Activated CD4-positive, alpha-beta T cell treated with anti-CD3 and anti-CD28 coated beads, Interleukin-2, amount 50 U/mL, for 4 hours (primary cell): ENCODE results near the gene PEX5L.

Experiments
- DNase-seq, 2 experiments: peaks; one replicate each; pipeline ENCODE4 v3.0.0-alpha.2; 2020

The PEX5L gene

GRCh38 chr3:179766416-179767133, 270.2 kb downstream of the PEX5L start:
- no peak for DNase-seq

GRCh38 chr3:179765396-179765795, 271.3 kb downstream of the PEX5L start:
- DNase-seq: no peak

DNA sequence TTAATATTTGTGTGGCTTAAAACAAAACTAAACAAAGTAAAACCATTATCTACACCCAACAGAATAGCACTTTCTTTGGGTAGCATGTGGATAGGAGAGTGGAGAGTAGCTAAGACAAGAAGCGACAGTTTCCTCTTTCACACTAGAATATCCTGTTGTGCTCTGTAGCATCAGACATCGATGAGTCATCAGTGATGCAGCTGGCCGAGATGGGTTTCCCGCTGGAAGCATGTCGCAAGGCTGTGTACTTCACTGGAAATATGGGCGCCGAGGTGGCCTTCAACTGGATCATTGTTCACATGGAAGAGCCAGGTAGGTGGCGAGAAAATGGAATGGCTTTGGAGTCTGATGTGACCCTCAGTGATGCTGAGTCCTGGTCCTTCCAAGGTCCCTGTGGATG, 275.8 kb downstream of the PEX5L start:
- DNase-seq: no peak

- DNase-seq: no peak
Observed at GRCh38 chr3:179750720-179751328, 285.9 kb downstream of the PEX5L start.

- DNase-seq: no peak
Observed at GRCh38 chr3:179745716-179746115, 291.0 kb downstream of the PEX5L start.

- DNase-seq: no peak
Observed at GRCh38 chr3:179745079-179745478, 291.7 kb downstream of the PEX5L start.
